Mesendoderm (in vitro differentiated cells): ENCODE results near the gene EFNB2.
A peak's percentile ranks its signal among the peaks of the same experiment; 100 is the strongest.

Experiments
- DNase-seq: peaks from one replicate; pipeline ENCODE4 v3.0.0; 2013
- H2AK5ac ChIP-seq: 2 replicates; pipeline ENCODE4 v1.6.1; 2013; ENCODE audit warnings: low read length, inconsistent platforms
- H2BK120ac ChIP-seq: 2 replicates; pipeline ENCODE4 v1.6.1; 2013; ENCODE audit warnings: low read depth, mild to moderate bottlenecking, low read length, moderate library complexity, mixed read lengths
- H2BK15ac ChIP-seq: replicated peaks from 2 replicates; pipeline ENCODE4 v1.6.1; 2013; ENCODE audit warnings: low read depth, mild to moderate bottlenecking, moderate library complexity
- H2BK5ac ChIP-seq: 2 replicates; pipeline ENCODE4 v1.6.1; 2013; ENCODE audit warnings: low read length, inconsistent platforms
- H3K18ac ChIP-seq: 2 replicates; pipeline ENCODE4 v1.6.1; 2013; ENCODE audit warnings: mild to moderate bottlenecking, low read length, mixed read lengths
- H3K23ac ChIP-seq: one replicate; pipeline ENCODE4 v1.6.1; 2013; ENCODE audit warnings: low read length
- H3K27ac ChIP-seq: 2 replicates; pipeline ENCODE4 v1.5.1; 2013; ENCODE audit warnings: low read depth, mild to moderate bottlenecking, inconsistent platforms, low read length, moderate library complexity
- H3K27me3 ChIP-seq: 2 replicates; pipeline ENCODE4 v1.6.1; 2013; ENCODE audit warnings: low read length, control low read depth, mild to moderate bottlenecking, inconsistent platforms; ENCODE audit not compliant: insufficient read depth, poor library complexity
- H3K36me3 ChIP-seq: 2 replicates; pipeline ENCODE4 v1.6.1; 2013; ENCODE audit warnings: low read length, inconsistent platforms; ENCODE audit not compliant: control insufficient read depth, insufficient read depth
- H3K4ac ChIP-seq: one replicate; pipeline ENCODE4 v1.6.1; 2013; ENCODE audit warnings: low read depth, mild to moderate bottlenecking, low read length, moderate library complexity
- H3K4me1 ChIP-seq: 2 replicates; pipeline ENCODE4 v1.6.1; 2013; ENCODE audit warnings: low read depth, low read length, inconsistent platforms; ENCODE audit not compliant: control insufficient read depth
- H3K4me2 ChIP-seq: 2 replicates; pipeline ENCODE4 v1.6.1; 2013; ENCODE audit warnings: low read length
- H3K4me3 ChIP-seq: 2 replicates; pipeline ENCODE4 v1.5.1; 2013; ENCODE audit warnings: mild to moderate bottlenecking, low read length
- H3K56ac ChIP-seq: one replicate; pipeline ENCODE4 v1.6.1; 2013; ENCODE audit warnings: low read length
- H3K79me1 ChIP-seq: 2 replicates; pipeline ENCODE4 v1.6.1; 2013; ENCODE audit warnings: low read length, inconsistent platforms
- H3K79me2 ChIP-seq: 2 replicates; pipeline ENCODE4 v1.6.1; 2013; ENCODE audit warnings: mild to moderate bottlenecking, low read length; ENCODE audit not compliant: control insufficient read depth, insufficient read depth
- H3K9ac ChIP-seq: 2 replicates; pipeline ENCODE4 v1.6.1; 2013; ENCODE audit warnings: low read length, inconsistent platforms
- H4K5ac ChIP-seq: one replicate; pipeline ENCODE4 v1.6.1; 2013; ENCODE audit warnings: low read length
- H4K8ac ChIP-seq: one replicate; pipeline ENCODE4 v1.6.1; 2013; ENCODE audit warnings: low read depth, mild to moderate bottlenecking, control low read depth, low read length, moderate library complexity
- WGBS: extraction: QIAGEN DNeasy Blood & Tissue Kit; methylation state at CpG from one replicate; pipeline ENCODE4 v1.1.7; 2013; ENCODE audit warnings: low lambda C conversion rate, missing lambda C conversion rate; ENCODE audit not compliant: insufficient coverage; ENCODE audit errors: extremely low coverage; 5-methylcytosine and 5-hydroxymethylcytosine counted together

Gene EFNB2

DNA sequence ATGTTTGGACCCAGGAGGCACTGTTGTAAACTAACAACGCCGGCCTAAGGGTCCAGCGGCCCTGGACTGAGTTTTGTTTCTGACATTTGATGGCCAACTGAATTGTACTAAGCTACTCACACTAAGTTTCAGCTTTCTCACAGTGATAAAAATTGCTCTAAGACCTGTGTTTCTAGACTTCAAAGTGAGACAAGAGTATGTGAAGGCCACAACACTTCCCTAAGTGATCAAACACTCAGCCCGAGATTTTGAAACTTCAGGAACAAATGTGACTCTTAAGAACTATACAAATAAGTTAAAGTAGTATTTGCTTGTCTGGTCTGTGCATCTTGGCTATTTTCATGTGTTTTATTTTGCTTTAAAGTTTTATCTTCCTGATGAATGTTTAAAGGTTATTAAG lies 30.2 kb downstream of the EFNB2 start:
- no peak overlapping the region for H3K4me3 ChIP-seq
- H3K18ac ChIP-seq, result no peak overlapping the region
- H3K4me2 ChIP-seq, result no peak overlapping the region
- no peak overlapping the region for H4K5ac ChIP-seq
- no peak overlapping the region for H3K27ac ChIP-seq
- H2AK5ac ChIP-seq, result no peak overlapping the region
- H3K9ac ChIP-seq, result no peak overlapping the region
- no peak overlapping the region for H3K56ac ChIP-seq
- peaks cover 1% of the 10 kb centered on the region for H3K79me1 ChIP-seq
- no peaks in the 10 kb centered on the region for H3K27me3 ChIP-seq
- DNase-seq, result no peak
- H2BK120ac ChIP-seq, result no peak overlapping the region
- H3K4ac ChIP-seq, result no peak overlapping the region
- H3K23ac ChIP-seq, result no peak overlapping the region
- no peaks in the 10 kb centered on the region for H3K36me3 ChIP-seq
- WGBS, result no CpG with 5 or more reads among the region's 4 CpGs
- H3K4me1 ChIP-seq, result peaks cover 4% of the 10 kb centered on the region
- no peak overlapping the region for H4K8ac ChIP-seq
- H2BK15ac ChIP-seq, result no peak overlapping the region
- H3K79me2 ChIP-seq, result peaks cover 15% of the 10 kb centered on the region
- no peak overlapping the region for H2BK5ac ChIP-seq

DNA sequence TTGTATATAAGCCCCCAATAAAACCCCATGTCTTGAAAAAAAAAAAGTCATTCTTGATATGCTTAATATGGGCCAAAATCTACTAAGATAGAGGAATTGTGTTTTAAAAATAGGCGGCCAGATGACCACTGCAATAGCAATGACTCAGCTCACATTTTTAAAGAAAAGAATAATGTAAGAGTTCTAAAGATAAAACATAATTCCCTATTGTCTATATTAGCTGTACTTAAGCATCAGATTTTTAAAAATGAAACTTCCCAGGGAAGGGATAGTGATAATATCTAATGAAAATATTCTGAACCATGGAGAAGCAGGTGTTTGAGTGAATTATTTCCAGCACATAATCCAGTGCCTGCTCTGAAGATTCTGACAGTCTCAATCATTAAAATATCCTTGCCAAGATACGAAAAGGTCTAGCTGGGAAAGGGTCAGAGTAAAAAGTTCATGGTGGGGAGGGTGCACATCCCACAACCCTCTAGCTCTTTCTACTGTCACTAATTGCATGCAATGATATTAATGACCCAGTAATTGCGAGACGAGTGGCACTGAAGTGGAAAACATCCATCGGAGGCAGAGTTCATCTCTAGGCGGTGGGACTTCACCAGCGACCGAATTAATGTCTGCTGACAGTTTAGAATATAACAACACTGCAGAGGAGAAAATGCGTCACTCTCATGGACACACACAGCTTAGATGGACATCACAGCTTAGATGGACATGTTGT lies 31.6 kb downstream of the EFNB2 start:
- Histone ChIP-seq H3K27ac (no peak overlapping the region), H2BK5ac (no peak overlapping the region), H2BK15ac (no peak overlapping the region), H3K27me3 (no peaks in the 10 kb centered on the region), H3K9ac (no peak overlapping the region), H3K79me1 (peaks cover 1% of the 10 kb centered on the region), H3K4me1 (peaks cover 4% of the 10 kb centered on the region), H3K36me3 (no peaks in the 10 kb centered on the region), H2BK120ac (no peak overlapping the region), H3K4me3 (no peak overlapping the region), H3K4ac (no peak overlapping the region), H2AK5ac (no peak overlapping the region), H3K23ac (no peak overlapping the region), H4K5ac (no peak overlapping the region), H3K56ac (no peak overlapping the region), H3K18ac (no peak overlapping the region), H4K8ac (no peak overlapping the region), H3K4me2 (no peak overlapping the region), H3K79me2 (peaks cover 13% of the 10 kb centered on the region)
- DNase-seq, result no peak
- no CpG with 5 or more reads among the region's 9 CpGs for WGBS

DNA sequence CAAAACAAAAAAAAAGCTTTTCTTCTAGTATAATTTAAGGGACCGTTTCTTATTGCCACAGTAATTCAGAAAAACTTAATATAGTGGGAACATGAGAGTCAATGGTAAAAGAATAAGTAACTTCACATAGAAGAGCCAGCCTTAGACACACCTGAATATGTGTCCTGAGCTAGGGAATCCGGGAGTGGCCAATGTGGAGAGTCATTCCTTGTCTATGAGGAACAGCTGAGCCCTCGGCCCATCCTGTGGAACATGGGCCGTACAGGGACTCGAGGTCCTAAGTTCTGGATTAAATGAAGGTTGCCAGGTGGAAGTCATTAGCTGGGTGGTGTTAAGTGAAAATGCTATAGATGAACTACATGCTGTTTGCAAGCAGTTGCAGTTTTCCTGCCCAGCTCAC lies 32.2 kb downstream of the EFNB2 start:
- Histone ChIP-seq H3K27me3 (no peaks in the 10 kb centered on the region), H3K9ac (no peak overlapping the region), H3K4me3 (no peak overlapping the region), H3K4me1 (peaks cover 4% of the 10 kb centered on the region), H4K8ac (no peak overlapping the region), H3K18ac (no peak overlapping the region), H3K4ac (no peak overlapping the region), H2BK5ac (no peak overlapping the region), H2BK120ac (no peak overlapping the region), H2AK5ac (no peak overlapping the region), H4K5ac (no peak overlapping the region), H3K56ac (no peak overlapping the region), H3K4me2 (no peak overlapping the region), H3K27ac (no peak overlapping the region), H2BK15ac (no peak overlapping the region), H3K79me2 (peaks cover 13% of the 10 kb centered on the region), H3K36me3 (no peaks in the 10 kb centered on the region), H3K79me1 (peaks cover 1% of the 10 kb centered on the region), H3K23ac (no peak overlapping the region)
- DNase-seq, result no peak
- no CpG with 5 or more reads among the region's 5 CpGs for WGBS

DNA sequence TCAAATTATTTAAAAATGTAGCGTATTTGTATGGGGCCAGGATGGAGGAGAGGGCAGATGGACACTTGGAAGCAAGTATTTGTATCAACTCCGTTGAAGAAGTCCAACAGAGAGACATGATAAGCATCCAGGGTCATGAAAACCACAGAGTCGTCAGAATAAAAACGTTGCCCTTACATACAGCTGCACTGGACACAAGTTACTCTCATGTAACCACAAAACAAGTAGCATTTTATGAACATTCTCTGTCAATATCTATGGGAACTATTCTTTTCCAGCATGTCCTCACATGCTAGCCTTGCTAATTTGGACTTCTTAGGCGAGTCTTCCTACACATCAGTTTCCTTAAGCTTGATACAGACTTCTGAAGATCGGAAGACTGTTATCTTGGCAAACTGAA lies 35.0 kb downstream of the EFNB2 start:
- Histone ChIP-seq H3K23ac (no peak overlapping the region), H3K27ac (no peak overlapping the region), H4K5ac (no peak overlapping the region), H3K79me2 (peaks cover 14% of the 10 kb centered on the region), H3K4me2 (no peak overlapping the region), H3K79me1 (peaks cover 5% of the 10 kb centered on the region), H2BK5ac (no peak overlapping the region), H2BK120ac (no peak overlapping the region), H2BK15ac (no peak overlapping the region), H3K56ac (no peak overlapping the region), H3K18ac (no peak overlapping the region), H3K4me3 (no peak overlapping the region), H3K4ac (no peak overlapping the region), H3K27me3 (no peaks in the 10 kb centered on the region), H3K36me3 (no peaks in the 10 kb centered on the region), H2AK5ac (no peak overlapping the region), H3K4me1 (peaks cover 2% of the 10 kb centered on the region), H3K9ac (no peak overlapping the region), H4K8ac (no peak overlapping the region)
- WGBS, result no CpG with 5 or more reads among the region's 6 CpGs
- DNase-seq, result no peak

- H3K27me3 ChIP-seq, result no peaks in the 10 kb centered on the region
- no peak overlapping the region for H2BK120ac ChIP-seq
- no peak overlapping the region for H4K8ac ChIP-seq
- H3K79me2 ChIP-seq, result peaks cover 12% of the 10 kb centered on the region
- H3K4me2 ChIP-seq, result no peak overlapping the region
- peak overlapping the region; percentile 36 for H3K4ac ChIP-seq
- no peak overlapping the region for H2AK5ac ChIP-seq
- H3K18ac ChIP-seq, result peak overlapping the region; percentile 47
- no peak overlapping the region for H2BK5ac ChIP-seq
- no peak overlapping the region for H3K27ac ChIP-seq
- H4K5ac ChIP-seq, result no peak overlapping the region
- no peaks in the 10 kb centered on the region for H3K36me3 ChIP-seq
- H2BK15ac ChIP-seq, result no peak overlapping the region
- no peak for DNase-seq
- peaks cover 5% of the 10 kb centered on the region for H3K79me1 ChIP-seq
- no peak overlapping the region for H3K9ac ChIP-seq
- no CpG with 5 or more reads among the region's 4 CpGs for WGBS
- no peak overlapping the region for H3K4me3 ChIP-seq
- peaks cover 2% of the 10 kb centered on the region for H3K4me1 ChIP-seq
- no peak overlapping the region for H3K23ac ChIP-seq
- H3K56ac ChIP-seq, result no peak overlapping the region
Measured at GRCh38 chr13:106499896-106500295, 35.6 kb downstream of the EFNB2 start.

DNA sequence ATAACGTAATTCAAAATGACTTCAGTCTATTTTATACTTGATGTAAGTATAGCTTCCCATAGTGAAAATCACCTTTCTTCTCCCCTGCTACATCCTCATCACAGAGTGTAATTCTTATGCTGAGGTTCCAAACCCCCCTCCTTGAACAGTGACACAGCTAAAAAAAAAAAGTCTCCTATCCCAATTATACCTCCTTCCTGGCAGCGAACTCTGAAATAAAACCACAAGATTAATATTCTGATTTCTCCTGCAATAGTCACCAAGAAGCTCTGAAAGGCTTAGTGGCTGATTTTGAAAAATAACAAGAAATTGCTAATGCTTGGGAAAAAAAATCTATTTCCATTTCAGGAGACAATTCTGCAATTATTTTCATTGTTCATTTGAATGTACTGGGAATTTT lies 36.3 kb downstream of the EFNB2 start:
- peaks cover 2% of the 10 kb centered on the region for H3K4me1 ChIP-seq
- H3K9ac ChIP-seq, result no peak overlapping the region
- no peak overlapping the region for H2BK120ac ChIP-seq
- H3K23ac ChIP-seq, result no peak overlapping the region
- no CpG with 5 or more reads among the region's 2 CpGs for WGBS
- H3K36me3 ChIP-seq, result no peaks in the 10 kb centered on the region
- H4K8ac ChIP-seq, result no peak overlapping the region
- H2BK15ac ChIP-seq, result no peak overlapping the region
- no peak overlapping the region for H3K56ac ChIP-seq
- H4K5ac ChIP-seq, result no peak overlapping the region
- H2BK5ac ChIP-seq, result no peak overlapping the region
- no peak overlapping the region for H3K4me2 ChIP-seq
- DNase-seq, result no peak
- no peak overlapping the region for H3K4ac ChIP-seq
- peaks cover 4% of the 10 kb centered on the region for H3K79me1 ChIP-seq
- H3K27ac ChIP-seq, result no peak overlapping the region
- no peak overlapping the region for H3K18ac ChIP-seq
- H3K79me2 ChIP-seq, result peaks cover 9% of the 10 kb centered on the region
- H3K4me3 ChIP-seq, result no peak overlapping the region
- H2AK5ac ChIP-seq, result no peak overlapping the region
- H3K27me3 ChIP-seq, result no peaks in the 10 kb centered on the region
